GM21528 (cell line): ENCODE results near the gene FUCA2.
A peak's percentile ranks its signal among the peaks of the same experiment; 100 is the strongest.
"Not testable (repeated sequence)": the region's sequence is repeated elsewhere in the genome, so short reads cannot be mapped to it uniquely, and the experiment has no call there.

ENCODE experiments used
- ATAC-seq: cut with Tn5 transposase; IDR thresholded peaks from one replicate; pipeline ENCODE4 v1.9.1; 2021; ENCODE audit warnings: mild to moderate bottlenecking, moderate library complexity; ENCODE audit not compliant: unreplicated experiment, low FRiP score

Gene FUCA2

GRCh38 chr6:143536866-143537691 is 25.6 kb upstream of the FUCA2 start:
- ATAC-seq: peak; percentile 67

GRCh38 chr6:143536461-143536865 is 24.9 kb upstream of the FUCA2 start:
- ATAC-seq: peak; percentile 72

- no peak for ATAC-seq
Measured at GRCh38 chr6:143535189-143535614, 23.7 kb upstream of the FUCA2 start.

GRCh38 chr6:143531720-143532499 is 20.4 kb upstream of the FUCA2 start:
- no peak for ATAC-seq

- ATAC-seq: no peak
Measured at GRCh38 chr6:143529095-143529494, 17.6 kb upstream of the FUCA2 start.

GRCh38 chr6:143528164-143528811 is 16.8 kb upstream of the FUCA2 start:
- ATAC-seq: peak; percentile 48

- no peak for ATAC-seq
Measured at GRCh38 chr6:143527677-143528076, 16.2 kb upstream of the FUCA2 start.

GRCh38 chr6:143525356-143525755 is 13.8 kb upstream of the FUCA2 start:
- no peak for ATAC-seq

GRCh38 chr6:143522039-143522600 is 10.6 kb upstream of the FUCA2 start:
- ATAC-seq: no peak

- ATAC-seq: no peak
Measured at GRCh38 chr6:143517447-143517773, 5.9 kb upstream of the FUCA2 start.

- no peak for ATAC-seq
Measured at GRCh38 chr6:143516690-143517446, 5.3 kb upstream of the FUCA2 start.

- no peak for ATAC-seq
Measured at GRCh38 chr6:143515766-143516355, 4.3 kb upstream of the FUCA2 start.

- no peak for ATAC-seq
Measured at GRCh38 chr6:143515061-143515760, 3.7 kb upstream of the FUCA2 start.

- no peak for ATAC-seq
Measured at GRCh38 chr6:143513410-143513809, 1.9 kb upstream of the FUCA2 start.

GRCh38 chr6:143510326-143510725 is 1.2 kb downstream of the FUCA2 start:
- not testable (repeated sequence) for ATAC-seq

- ATAC-seq: peak; percentile 51
Measured at GRCh38 chr6:143507358-143508145, 4.0 kb downstream of the FUCA2 start.

- no peak for ATAC-seq
Measured at GRCh38 chr6:143506620-143507019, 4.9 kb downstream of the FUCA2 start.

GRCh38 chr6:143506199-143506598 is 5.3 kb downstream of the FUCA2 start:
- ATAC-seq: no peak
